ENCODE data around the gene PROZ.

Gene PROZ

DNA sequence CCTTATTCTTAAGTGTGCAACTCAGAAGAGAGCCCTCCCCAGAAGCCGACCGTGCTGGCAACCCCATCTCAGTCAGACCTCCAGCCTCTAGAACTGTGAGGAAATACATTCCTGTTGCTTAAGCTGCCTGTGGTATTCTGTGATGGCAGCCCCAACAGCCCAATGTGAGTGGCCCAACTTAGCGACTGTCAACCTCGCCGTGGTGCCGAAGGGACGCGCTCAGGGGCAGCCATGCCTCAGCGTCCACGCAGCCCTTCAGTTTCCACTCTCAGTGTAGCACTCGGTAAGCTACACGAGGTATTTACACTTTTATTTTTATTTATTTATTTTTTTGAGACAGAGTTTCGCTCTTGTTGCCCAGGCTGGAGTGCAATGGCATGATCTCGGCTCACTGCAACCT, 18.4 kb downstream of the PROZ start:
- in situ Hi-C loops (cut with MboI; ENCODE audit: low sequenced_read_pairs, unreplicated experiment): no loop called here
- TF ChIP-seq, protein P1, sequence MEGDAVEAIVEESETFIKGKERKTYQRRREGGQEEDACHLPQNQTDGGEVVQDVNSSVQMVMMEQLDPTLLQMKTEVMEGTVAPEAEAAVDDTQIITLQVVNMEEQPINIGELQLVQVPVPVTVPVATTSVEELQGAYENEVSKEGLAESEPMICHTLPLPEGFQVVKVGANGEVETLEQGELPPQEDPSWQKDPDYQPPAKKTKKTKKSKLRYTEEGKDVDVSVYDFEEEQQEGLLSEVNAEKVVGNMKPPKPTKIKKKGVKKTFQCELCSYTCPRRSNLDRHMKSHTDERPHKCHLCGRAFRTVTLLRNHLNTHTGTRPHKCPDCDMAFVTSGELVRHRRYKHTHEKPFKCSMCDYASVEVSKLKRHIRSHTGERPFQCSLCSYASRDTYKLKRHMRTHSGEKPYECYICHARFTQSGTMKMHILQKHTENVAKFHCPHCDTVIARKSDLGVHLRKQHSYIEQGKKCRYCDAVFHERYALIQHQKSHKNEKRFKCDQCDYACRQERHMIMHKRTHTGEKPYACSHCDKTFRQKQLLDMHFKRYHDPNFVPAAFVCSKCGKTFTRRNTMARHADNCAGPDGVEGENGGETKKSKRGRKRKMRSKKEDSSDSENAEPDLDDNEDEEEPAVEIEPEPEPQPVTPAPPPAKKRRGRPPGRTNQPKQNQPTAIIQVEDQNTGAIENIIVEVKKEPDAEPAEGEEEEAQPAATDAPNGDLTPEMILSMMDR (IDR thresholded peaks at IDR 0.05; ENCODE audit: borderline replicate concordance, control extremely low read depth, extremely low read depth, insufficient read depth, missing control alignments): no peak

DNA sequence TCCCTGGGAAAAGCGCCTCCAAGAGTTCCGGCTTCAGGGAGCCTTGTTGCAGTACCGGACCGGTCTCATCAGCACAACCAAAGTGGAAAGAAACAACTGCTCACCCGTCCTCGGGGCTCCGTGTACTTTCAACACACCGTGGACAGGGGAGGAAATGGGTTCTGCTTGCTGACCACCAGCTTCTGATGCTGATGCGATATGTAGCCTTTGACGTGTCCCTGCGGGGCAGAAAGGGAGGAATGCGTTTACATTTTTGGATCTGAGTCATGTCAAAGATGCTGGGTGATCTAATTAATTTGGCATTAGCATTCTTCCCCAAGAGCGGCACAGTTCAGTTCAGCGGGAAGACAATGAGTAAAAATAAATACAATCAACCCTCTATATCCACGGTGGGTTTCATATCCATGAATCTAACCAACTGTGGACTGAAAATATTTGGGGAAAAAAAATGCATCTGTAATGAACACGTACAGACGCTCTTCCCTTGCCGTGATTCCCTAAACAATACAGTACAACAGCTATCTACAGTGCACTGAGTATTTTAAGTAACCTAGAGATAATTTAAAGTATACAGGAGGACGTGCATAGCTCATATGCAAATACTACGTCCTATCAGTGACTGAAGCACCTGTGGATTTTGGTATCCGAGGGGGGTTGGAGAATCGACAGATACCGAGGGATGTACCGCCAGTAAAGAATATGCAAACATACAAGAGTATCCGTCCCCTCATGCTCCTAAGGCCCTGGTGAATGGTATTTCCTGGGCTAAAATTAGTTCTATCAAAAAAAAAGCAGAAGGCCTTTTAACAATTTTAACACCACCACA, 19.8 kb downstream of the PROZ start:
- TF ChIP-seq, protein P1 (IDR thresholded peaks at IDR 0.05; ENCODE audit: borderline replicate concordance, control extremely low read depth, extremely low read depth, insufficient read depth, missing control alignments): no peak
- no peak for DNase-seq (ENCODE audit: low spot score)
- in situ Hi-C loops (cut with MboI; ENCODE audit: low sequenced_read_pairs, unreplicated experiment): no loop called here

More for the DNA sequence above, 18.4 kb downstream of the PROZ start:
- no peak for DNase-seq (ENCODE audit: low spot score)

DNA sequence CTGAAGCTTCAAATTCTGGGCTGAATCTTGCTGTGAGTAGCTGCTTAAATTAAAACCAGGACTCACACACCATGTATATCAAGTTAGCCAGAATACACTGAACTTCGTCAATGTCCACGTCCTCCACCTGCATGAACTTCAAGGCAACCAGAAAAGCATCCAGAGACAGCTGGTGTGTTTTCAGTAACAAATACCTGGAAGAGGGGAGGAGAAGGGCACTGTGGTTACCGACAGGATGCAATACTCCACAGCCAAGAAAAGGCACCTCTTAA, 20.4 kb downstream of the PROZ start:
- in situ Hi-C loops (cut with MboI; ENCODE audit: low sequenced_read_pairs, unreplicated experiment): no loop called here
- no peak for DNase-seq (ENCODE audit: low spot score)
- TF ChIP-seq, protein P1 (IDR thresholded peaks at IDR 0.05; ENCODE audit: borderline replicate concordance, control extremely low read depth, extremely low read depth, insufficient read depth, missing control alignments): no peak

DNA sequence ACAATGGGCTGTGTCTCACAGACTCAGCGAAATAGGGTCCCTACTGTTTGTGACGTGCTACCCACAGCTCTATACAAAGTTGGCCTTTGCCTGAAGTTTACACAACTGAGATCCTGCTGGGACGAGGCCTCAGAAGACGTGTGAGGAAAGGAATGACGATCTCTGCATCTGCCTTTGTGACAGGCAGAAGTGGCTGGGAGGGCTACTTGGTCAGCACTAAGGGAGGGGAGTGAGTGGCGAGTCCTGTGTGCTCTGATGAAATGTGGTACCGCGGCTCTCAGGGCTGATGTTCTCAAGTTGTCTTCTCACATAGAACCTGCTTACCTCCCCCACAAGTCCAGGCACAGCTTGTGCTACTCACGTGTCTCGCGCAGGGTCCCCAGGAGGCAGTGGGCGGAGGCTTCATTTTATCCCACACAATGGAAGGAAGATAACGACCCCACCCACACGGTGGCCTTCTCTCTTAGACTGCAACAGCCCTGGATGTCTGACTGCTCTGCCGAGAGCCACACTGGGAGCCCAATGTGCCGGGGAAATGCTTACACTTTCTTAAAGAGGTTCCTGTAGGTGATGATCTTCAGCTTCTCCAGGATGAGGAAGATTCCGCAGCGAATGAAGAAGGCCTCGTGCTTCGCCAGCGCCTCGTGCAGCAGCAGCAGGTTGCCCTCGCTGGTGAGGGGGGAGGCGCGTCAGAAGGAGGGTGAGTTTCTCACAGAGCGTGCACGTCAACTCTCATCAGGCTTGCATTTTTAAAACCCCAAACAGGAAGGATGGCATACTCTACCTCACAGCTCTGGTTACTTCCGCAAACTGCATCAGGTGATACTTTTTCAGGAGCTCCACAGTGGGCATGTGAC, 21.2 kb downstream of the PROZ start:
- TF ChIP-seq, protein P1 (IDR thresholded peaks at IDR 0.05; ENCODE audit: borderline replicate concordance, control extremely low read depth, extremely low read depth, insufficient read depth, missing control alignments): no peak
- in situ Hi-C loops (cut with MboI; ENCODE audit: low sequenced_read_pairs, unreplicated experiment): no loop called here
- DNase-seq (ENCODE audit: low spot score): no peak

DNA sequence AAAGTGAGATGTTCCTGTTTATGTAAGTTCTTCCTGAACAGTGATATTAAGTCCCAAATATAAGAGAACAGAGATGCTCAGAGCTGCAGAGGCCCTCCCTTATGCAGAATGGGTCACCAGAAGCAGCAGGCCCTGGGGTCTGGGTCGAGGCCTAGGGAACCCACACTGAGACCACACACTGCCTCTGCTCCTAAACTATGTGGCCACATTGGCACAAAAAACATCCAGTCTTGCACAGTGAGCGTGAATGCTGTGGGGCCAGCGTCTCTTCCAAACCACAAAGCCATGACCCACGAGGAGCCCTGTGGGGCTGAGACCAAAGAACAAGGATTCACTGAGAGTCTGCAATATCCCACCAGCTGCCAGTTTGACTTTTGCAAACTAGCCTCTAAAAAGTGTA, 23.6 kb downstream of the PROZ start:
- no peak for DNase-seq (ENCODE audit: low spot score)
- in situ Hi-C loops (cut with MboI; ENCODE audit: low sequenced_read_pairs, unreplicated experiment): no loop called here
- TF ChIP-seq, protein P1 (IDR thresholded peaks at IDR 0.05; ENCODE audit: borderline replicate concordance, control extremely low read depth, extremely low read depth, insufficient read depth, missing control alignments): no peak

DNA sequence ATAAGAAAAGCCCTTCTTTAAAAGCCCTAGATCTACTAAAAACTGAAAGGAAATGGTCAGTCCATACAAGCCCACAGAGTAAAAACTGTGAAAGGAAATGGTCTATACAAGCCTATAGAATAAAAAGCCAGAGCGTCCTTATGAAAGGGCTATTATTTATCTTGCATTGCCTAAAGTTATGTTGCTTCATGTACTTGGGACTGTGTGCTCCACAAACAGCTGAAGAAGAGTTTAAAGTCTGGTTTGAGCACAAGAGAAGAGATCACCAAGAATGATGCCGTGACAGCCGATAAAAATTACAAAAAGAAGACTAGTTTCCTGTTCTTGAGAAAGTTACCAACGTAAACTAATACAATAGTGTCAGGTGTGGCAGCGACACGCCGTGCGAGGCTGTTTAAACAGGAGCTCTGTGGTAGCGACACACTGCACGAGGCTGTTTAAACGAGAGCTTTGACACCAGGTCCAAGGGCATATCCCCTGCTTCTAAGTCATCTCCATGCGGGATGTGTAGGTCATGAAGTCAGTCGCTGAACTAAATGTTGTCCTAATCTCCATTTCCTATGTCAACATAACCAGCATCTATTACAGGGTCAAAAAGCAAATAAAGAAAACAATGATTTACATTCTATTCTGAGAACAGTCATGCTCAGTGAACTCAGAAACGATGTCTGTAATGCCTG, 25.1 kb downstream of the PROZ start:
- TF ChIP-seq, protein P1 (IDR thresholded peaks at IDR 0.05; ENCODE audit: borderline replicate concordance, control extremely low read depth, extremely low read depth, insufficient read depth, missing control alignments): no peak
- in situ Hi-C loops (cut with MboI; ENCODE audit: low sequenced_read_pairs, unreplicated experiment): no loop called here
- DNase-seq (ENCODE audit: low spot score): no peak
